Fibroblast of skin of left biceps (primary cell): Measurements from ENCODE around the gene TMTC4.

Experiments
- DNase-seq, 2 experiments: peaks; one replicate each; pipeline ENCODE4 v3.0.0-alpha.2; 2013; ENCODE audit warnings: low read depth in 2 of 2

Gene TMTC4

DNA sequence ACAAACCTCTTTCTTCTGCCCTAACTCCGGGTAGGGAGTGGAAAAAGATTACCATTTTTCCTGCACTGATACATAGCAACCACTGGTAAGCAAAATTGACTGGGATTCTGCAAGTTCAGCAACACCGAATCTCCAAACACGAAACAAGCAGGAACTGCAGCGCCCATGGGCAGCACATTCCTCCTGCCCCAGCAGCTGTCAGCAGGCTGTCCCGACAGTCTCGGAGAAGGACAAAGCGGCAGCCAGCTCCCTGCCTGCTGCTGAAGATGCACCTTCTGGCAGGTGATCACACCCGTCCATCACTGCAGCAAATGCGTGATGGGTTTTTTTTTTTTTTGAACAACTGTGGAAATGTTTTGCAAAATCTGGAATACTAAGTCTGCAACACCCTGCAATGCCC is 6.7 kb downstream of the TMTC4 start:
- no peak for DNase-seq

DNA sequence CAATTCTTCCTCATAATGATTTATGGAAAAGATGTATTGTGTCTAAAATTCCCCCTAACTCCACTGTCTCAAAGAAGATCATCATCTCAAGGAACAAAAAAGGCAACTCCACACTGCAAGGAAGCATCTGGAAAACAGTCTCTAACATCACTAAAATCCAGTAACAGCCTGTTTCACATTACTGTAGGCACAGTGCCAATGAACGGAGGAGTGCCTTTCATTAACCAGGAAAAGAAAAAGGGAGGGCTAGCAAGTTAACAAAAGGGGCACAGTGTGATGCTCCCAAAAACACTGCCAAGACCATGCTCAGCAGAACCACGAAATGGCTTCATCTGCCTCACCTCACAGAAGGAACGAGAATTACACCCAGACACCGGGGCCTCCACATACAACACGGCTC is 8.5 kb downstream of the TMTC4 start:
- DNase-seq: peak in 1 of 2 experiments; percentile 17

DNA sequence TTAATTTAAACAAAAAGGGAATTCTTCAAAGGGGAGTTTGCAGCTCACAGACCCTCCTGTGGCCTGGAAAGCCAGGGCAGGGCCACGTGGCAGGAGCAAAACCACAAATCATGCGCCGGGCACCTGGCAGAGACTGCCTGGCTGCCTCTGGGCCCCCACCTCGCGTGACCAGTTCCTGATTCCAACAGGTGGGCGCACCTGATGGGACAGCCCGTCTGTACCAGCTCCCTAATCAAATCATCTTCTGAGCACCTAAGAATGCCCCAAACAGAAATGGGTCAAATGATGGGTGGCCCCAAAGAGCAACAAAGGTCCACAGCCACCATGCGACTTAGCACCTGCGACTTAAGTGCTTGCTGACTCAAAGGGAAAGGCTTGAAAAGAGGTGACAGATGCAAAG is 9.2 kb downstream of the TMTC4 start:
- DNase-seq: no peak

DNA sequence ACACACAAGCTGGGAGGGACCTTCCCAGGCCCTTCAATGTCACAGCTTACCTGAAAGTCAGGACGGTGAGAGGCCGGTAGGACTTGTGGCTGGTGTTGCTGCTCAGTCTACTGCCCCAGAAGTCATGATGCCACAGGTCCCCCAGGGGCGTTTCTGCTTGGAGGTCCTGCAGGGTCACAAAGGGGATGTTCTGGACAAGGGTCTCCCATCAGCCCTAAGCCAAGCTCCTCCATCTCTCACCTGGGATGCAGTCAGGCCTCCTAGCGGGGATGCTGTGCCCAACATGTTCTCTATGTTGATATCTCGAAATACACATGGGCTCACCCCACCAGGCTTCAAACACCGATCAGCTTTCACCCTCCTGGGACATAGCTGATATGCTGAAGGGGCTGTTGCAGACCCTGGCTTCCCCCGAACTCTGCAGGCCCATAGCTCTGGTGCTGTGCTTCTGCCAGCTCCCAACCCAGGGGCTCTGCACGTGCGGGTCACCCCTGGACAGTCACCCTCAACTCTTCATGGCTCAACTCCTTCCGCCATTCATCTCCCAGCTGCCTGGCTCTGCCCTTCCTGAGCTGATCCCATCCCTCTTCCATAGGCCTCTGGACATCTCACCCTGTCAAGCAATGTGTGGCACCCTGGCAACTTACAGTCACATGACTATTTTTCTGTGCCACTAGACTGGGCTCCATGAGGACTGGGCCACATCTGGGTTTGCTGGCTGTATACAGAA is 10.3 kb downstream of the TMTC4 start:
- no peak for DNase-seq

DNA sequence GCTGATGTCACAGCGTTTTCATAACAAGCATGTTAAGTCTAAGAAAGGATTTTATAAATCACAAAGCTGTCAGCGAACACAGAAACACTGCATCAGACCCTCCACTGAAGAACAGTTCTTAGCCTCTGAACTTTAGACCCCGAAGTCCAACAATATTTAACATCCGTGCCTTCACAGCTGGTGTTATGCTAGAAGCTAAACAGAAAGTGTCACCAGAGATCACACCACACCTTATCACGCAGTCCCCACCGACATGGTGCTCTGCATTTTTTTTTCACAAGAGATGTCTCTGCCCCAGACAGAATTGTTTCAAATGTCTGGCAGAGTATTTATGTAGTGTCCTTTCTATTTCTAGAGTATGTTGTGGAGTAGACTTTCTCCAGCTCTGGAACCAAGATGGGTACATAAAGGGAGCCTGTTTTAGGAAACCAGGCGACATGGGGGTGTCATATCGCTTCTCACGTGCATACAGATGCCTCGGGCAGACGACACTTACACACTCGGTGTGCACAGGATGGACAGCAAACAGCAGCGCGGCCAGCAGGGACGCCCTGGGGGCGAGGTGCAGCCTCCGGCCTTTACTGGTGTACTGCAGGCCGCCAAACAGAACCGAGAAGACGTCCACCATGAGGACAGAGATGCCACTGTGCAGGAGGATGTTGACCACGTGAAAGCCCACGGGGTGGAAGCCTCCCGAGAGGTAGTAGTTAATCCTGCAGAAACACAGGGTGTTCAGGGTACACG is 12.0 kb downstream of the TMTC4 start:
- DNase-seq: no peak

DNA sequence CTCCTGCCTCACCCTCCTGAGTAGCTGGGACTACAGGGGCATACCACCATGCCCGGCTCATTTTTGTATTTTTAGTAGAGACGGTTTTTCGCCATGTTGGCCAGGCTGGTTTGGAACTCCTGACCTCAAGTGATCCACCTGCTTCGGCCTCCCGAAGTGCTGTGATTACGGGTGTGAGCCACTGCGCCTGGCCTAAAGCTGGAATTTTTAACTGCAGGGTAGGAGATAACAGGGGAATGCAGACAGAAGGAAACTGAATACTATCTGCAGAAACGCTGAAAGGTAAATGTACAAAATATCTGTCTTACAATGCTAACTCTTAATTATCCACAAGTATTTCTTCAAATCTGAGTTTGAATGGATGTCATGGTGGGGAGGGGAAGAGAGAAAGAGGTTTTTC is 13.8 kb downstream of the TMTC4 start:
- no peak for DNase-seq

DNA sequence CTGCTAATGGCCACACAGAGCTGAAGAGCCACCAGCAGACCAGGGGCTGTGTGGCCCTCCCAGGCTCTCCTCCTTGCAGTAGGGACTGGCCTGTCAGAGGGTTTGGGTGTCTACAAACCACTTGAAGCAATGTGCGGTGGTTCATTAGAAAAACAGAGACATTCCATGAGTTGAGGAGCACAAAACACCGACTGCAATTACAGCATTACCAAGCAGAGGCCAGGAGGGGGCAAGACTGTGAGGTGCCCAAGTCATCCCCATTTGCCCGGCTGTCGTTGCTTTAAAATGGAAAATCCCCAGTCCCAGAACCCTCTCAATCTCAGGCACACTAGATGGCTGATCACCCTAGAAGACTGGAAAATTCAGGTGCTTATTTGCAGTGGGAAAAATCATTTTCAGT is 15.0 kb downstream of the TMTC4 start:
- DNase-seq: no peak

DNA sequence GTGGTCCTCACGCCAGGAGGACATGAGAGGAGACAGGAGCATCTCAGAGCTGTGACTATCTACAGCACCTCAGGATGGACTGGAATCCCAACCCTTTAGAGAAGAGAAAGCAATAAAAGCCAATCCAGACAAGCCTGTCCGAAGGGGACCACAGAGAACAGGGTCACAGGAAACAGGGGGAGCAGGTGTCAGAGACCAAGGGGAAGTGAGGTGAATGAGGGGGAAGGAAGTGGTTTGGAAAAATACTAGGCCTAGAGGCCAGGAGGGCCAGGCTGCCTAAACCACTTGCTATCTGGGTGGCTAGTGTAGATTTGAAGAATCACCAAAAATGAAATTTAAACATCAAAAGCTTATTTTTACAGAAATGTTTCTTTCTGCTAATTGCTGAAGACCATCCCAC is 16.2 kb downstream of the TMTC4 start:
- no peak for DNase-seq

DNA sequence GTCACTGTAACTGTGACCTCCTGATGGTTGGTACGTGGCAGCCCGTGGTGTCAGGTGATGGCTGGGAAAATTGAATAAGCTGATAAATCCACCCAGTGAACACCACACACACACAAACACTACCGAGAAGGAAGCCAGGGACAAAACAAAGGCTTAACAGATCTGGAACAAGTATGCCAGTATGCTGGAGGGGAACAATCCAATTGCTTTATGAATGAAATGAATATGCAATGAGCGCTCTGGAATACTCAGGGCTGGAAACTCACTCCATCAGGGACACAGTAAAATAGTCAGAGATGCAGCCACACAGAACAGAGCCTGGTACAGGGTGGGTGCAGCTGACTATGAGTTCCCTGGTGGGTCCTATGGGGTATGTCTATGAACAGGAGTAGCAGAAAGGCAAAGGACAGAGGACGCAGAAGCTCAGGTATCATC is 16.7 kb downstream of the TMTC4 start:
- no peak for DNase-seq

DNA sequence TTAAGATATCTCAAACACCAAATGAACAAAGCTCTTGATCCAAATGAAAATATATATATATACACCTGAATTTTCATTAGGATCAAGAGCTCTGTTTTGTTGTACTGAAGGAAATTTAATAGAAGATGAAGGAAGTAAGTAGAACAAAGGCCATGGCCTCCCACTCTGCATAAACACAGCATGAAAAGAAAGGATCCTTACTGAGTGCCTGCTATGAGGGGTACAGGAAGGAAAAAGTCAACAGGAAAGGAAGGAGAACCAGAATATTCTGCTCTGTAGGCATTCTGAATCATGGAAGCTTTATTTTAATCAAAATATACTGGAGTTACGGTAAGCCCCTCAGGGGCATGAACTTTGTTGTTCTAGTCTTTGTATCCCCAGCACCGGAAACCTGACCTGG is 22.1 kb downstream of the TMTC4 start:
- no peak for DNase-seq

DNA sequence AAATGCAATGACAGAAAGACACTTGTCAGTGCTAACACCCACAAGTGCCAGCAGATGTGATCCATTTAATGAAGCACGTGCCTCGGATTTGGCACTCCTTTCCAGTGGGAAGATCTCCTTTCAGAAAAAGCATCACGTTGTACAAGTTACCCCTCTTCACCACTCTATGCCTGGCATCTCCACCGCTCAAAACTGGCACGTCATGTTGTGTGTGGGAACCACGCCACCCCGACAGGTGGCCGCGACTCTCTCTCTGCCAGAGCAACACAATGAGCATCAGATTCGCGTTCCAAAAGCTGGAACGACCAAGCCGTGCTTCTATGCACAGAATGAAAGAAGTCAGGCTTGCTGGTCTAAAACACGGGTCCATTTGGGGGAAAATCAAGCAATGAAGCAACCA is 24.3 kb downstream of the TMTC4 start:
- DNase-seq: no peak

DNA sequence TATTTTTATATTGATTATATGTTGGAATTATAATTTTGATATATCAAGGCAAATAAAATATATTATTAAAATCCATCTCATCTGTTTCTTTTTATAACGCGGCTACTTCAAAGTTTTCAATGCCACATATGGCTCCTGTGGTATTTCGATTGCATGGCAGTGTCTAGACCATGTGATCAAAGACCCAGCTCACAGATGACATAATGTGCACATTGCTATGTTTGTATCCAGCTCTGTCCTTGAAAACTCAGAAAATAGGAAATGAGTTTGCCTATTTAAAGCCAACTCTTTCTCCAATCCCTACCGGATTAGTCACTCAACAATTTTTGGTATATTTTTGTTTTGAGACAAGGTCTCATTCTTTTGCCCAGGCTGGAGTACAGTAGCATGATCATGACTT is 26.2 kb downstream of the TMTC4 start:
- DNase-seq: no peak

DNA sequence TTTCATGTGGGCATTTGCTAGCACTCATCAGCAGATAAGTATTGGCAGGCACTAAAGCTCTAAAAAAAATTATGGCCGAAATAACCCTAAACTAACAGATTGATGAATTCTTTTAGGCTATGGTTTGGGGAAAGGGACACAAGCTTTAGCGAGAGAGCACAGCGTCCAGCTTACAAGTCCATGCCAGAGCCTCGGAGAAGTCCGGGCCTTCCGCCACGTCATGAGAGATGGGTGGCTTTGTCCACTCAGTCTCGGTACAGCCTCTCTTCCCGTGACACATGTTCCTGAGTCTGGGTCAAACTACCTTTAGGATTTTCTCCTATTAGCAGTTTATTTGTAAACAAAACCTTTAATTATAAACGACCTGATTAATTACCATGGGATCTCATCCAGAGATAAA is 27.7 kb downstream of the TMTC4 start:
- no peak for DNase-seq

DNA sequence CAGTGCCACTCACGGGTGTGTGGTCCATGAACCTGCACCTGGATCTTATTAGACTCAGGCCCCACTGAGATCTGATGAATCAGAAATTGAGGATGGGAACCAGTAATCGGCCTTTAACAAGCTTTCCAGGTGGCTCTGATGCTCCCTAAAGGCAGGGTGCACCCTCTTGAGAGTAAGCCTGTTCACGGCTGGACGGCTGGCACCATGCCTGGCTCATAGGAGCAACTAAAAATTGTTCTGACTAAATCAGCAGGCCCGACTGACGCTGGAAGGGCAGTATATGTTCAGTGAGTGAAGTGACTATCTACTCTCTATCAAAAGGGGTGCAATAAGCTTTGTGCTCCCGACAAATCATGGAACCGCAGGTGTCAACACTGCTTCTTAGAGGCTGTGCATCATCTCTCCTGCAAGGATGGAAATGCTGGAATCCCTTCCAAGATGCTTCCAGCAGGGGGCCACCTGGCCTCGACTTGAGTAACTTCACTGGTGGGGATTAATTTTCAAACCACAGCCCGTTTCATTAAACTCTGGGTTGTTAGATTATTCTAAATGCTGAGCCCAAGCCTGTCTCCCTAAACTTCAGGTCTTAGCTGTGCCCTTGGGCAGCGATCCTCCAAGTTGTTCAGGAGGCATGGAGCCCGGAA is 28.4 kb downstream of the TMTC4 start:
- no peak for DNase-seq

DNA sequence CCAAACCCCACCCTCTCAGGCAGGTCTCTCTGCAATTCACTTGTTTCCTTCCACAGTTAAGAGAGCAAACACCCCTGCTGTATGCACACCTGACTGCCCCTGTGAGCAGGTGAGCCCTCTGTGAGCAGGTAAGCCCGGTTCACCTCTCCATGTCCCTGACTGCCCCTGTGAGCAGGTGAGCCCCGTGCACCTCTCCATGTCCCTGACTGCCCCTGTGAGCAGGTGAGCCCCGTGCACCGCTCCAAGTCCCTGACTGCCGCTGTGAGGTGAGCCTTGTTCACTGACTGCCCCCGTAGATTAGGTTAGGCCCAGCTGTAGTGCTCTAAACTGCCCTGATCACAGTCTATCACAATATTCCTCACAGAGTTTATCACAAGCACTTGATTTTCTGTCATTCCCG is 29.2 kb downstream of the TMTC4 start:
- no peak for DNase-seq

DNA sequence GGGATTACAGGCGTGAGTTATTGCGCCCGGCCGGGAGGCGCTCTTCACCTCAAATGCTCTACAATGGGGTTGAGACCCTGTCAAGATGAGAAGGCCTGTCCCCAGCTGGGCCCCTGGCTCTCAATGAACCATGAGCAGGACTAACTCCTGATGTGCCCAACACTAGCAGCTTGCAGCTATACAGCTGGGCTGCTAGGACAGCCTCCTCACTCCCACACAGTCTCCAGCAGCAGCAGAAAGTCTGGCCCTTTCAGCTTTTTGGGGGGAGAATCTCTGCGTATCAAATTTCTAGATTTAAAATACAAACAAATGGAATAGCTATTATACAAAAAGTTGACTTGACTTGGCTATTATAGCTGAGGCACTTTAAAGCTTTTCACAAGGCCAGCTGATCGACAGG is 30.2 kb downstream of the TMTC4 start:
- DNase-seq: no peak

DNA sequence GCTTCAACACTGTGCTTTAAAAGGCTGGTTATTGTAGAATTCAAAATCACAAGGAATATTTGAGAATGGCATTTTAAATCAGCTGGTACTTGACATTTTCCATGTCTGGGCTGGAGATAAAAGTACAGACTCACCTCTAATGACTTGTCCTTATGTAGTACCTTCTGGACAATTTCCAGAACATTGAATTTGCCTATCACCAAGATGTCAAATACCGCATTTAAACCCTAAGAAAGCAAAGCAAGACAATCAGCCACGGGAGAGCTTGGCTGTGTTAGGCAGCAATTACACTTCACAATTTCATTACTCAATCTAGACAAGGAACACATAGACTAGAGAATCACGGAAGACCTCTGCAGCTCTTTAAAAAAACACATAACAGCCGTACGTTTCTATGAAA is 36.8 kb downstream of the TMTC4 start:
- no peak for DNase-seq

DNA sequence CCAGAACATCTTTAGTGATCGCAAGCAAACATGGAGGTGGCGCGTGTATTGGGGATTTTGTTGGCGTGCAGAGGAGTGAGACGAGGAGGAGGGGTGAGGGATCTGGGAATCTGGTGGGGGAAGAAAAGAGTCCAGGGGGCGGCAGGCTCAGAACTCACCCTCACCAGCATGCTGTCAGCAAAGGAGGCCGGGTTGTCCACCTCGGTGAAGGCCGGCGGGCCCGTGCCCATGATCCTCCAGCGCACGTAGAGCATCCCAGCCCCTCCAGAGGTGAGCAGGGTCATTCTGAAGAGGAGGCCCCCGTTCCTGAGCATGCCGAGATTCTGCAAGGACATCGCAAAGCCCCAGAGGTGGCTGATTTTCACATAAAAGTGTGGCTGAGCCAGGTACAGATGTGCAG is 37.2 kb downstream of the TMTC4 start:
- no peak for DNase-seq

DNA sequence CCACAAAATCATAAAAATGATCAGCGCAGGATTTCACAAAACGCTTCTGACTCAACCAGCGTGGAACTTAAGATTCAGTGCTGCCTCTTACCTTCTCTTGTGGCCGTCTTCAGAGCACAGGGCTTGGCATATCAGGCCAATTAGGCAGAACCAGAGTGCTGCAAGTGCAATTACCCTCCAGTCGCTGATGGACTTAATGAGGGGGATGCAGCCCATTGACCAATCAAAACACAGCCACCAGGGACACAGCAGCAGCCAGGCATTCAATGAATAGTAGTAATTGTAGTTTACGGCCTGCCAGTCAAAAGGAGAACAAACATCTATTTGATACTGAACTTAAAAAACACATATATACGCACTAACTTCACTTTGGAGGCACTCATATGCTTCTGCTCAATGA is 38.2 kb downstream of the TMTC4 start:
- DNase-seq: no peak

DNA sequence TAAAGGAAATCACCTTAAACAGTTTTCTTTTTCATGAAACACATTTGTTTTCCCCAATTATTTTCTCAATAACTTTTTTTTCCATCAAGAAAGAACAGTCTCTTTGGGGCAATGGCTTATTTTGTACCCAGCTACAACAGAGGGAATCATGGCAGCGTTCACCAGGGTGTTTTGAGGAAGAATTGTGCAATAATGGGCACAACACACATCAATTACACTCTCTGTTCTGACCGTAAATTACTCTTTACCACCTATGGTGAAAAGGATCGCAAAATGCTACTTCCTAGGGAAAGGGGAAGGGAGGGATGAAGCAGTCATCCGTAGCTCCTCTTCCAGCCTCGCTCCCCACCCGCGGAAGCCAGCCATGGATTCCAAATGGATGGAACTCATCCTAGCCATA is 38.6 kb downstream of the TMTC4 start:
- no peak for DNase-seq

DNA sequence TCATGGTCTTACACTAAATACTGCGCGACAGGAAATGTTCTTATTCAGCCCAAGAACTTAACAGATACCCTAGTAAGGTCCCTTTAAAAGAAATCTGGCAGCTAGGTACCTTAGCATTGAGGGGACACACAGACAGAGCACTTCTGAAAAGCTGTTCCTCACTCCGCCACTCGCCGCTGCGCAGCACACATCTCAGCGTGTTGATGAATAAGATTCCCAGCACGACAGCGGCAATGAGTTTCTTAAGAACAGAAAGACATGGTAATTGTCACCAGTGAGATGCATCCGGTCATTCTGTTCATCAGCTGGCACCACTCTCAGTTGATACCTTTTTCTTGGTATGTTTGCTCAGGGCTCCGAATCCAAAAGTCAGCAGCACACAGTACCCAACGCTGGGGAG is 39.9 kb downstream of the TMTC4 start:
- no peak for DNase-seq

DNA sequence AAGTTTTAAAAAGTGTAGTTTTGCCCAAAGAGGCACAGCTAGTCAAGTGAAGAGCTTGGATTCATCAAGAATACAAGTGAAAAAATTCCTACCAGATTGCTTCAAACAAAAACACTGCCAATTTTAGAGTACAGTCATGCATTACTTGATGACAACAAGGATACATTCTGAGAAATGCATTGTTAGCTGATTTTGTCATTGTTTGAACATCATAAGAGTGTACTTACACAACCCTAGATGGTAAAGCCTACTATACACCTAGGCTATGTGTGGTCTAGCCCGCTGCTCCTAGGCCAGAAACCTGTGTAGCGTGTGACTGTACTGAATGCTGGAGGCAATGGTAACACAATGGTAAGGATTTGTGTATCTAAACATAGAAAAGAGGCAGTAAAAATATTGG is 41.1 kb downstream of the TMTC4 start:
- peak; percentile 62 to 72 for DNase-seq

DNA sequence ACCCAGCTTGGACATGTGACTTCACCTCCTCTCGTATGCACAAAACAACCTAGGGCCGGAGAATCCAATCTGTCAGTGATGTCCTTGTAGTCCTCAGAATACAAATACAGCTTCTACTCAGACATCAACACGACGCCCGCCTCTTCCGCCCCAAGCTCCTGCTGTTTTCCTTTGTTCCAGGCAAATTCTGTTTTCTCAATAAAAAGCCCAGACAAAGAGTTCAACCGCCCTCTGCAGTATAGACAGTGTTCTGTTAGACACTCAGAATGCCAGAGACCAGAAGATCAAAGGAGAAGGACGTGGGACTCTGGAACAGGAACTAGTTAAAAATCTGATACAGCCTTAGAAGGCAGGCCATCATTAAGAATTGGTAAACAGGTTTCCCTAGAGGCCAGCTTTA is 44.0 kb downstream of the TMTC4 start:
- DNase-seq: no peak
